NCI-H82 treated with DMSO at 0.1 percent for 48 hours (cell line): Measurements from ENCODE around the gene LILRA5.
"Not testable (repeated sequence)": the region's sequence is repeated elsewhere in the genome, so short reads cannot be mapped to it uniquely, and the experiment has no call there.

Experiments
- DNase-seq: peaks from one replicate; lab custom pipeline; 2025; ENCODE audit not compliant: unreplicated experiment; lab: John Stamatoyannopoulos, UW

The LILRA5 gene

DNA sequence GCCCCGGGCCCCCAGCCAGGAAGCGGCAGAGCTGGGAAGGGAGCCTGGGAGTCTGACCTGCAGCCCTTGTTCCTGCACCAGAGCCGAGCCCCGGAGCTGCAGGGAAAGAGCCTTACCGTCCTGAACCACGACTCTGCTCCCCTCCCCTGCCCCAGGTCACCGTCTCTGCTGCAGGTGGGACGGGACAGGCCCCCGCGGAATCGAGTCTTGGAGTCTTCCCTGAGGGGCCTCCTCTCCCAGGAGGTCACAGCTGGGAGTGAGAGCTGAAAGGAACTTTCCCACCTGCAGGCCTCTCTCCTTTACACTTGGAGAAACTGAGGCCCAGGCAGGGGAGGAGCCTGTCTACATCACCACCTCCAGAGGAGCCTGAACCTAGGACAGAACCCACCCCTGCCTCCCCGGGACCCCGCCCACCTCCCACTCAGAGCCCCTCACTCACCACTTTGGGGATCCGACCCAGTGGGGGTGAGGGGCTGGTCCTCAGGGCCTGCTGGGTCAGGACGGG is 35.8 kb downstream of the LILRA5 start:
- DNase-seq: not testable (repeated sequence)

DNA sequence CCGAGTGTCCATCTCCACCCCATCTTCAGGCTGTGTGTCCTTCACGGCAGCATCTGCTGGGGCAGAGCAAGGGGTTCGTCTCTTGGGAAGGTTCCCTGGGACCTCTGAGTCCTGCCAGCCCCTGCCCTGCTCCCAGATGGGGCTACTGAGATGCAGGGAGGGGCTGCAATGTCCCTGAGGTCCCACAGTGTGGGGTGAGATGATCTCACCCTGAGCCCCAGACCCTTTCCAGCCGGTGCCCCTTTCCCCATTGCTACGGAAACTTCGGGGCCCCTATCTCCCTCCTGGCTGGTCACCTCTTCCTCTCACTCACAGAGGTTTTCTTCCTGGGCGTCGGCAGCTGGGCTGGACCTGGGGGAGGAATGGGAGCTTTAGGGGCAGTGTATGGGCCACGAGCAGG is 37.0 kb downstream of the LILRA5 start:
- DNase-seq: no peak

DNA sequence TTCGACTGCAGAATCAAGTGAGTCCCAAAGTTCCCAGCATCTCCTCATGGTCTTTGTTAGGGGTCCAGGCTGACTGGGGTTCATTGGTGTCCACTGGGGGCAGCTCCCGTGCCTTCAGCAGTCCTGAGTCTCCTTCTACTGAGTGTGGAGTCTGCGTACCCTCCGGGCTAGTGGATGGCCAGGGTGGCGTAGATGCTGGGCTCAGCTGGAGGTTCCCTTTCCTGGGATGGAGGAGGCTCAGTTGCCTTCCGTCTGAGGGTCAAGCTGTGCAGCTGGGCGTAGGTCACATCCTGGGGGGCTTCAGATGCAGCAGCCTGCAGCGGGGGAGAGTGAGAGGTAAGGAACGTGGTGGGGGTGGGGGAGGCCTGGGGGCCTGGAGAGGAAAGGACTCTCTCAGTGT is 38.5 kb downstream of the LILRA5 start:
- not testable (repeated sequence) for DNase-seq

DNA sequence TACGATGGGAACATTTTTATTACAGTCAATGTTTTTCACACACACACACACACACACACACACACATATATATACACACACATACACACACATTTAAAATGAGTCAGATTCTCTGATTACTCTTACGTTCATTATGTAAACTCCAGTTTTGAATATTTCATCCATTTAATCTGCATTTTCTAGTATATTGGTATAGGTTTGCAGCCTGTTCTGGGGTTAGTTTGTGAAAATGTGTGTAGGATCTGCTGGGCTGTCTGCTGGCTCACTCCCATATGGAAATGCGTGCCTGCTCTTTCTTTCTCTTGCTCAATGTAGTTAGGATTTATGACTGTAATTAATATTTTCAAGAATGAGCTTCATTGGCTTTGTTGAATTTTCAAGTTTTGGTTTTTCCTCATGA is 39.1 kb downstream of the LILRA5 start:
- no peak for DNase-seq

DNA sequence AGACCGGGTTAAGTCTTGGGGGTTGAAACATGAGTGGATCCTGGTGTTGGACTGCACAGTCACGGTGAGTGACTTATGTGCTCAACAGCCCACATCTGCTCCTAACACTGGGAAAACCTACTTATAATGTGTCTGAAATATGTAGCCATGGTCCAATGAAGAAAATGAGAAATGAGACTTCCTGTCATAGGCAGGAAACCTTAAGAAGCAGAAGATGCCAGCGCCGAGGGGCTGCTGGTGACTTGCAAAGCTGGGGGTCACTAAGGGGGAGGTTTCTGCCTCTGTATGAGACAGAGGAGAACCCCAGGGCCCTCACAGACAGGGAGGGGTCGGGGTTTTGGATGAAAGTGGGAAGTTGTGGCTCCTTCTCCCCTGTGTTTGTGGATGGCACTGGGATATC is 40.8 kb downstream of the LILRA5 start:
- DNase-seq: not testable (repeated sequence)

DNA sequence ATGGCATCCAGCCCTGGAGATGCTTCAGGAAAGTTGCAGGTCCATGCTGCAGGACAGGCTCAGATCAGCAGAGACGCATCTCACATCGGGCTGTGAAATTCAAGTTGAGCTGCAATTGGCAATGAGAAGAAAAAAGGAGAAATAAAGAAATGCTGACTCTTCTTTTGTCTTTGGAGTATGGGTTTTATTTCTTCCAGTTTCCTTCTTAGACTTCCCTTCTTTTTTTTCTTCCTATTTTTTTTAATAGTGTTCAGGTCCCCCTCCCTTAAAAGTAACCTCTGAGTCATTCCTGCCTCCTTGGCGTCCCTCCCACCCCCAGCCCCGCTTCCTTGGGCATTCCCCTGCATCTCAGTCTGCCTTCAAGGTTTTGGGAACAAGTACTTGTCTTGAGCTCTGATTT is 41.4 kb downstream of the LILRA5 start:
- not testable (repeated sequence) for DNase-seq

DNA sequence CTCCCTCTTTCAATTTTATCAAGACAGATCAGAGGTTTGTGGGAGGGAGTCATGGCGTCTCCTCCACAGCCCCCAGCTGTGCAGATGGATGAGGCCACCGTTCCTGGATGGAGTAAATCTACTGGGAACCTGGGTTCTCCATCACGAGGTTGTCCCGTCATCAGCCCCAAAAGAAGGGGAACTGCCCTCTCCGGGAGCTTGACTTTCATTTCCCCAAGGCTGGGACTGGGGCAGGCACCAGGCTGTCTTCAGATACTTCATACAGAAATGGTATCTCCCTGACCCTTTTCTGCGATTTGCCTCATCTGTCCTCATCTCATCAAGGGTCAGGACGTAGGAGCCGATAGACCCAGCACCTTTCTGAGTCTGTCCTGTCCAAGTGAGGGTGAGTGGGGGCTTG is 41.9 kb downstream of the LILRA5 start:
- DNase-seq: no peak

DNA sequence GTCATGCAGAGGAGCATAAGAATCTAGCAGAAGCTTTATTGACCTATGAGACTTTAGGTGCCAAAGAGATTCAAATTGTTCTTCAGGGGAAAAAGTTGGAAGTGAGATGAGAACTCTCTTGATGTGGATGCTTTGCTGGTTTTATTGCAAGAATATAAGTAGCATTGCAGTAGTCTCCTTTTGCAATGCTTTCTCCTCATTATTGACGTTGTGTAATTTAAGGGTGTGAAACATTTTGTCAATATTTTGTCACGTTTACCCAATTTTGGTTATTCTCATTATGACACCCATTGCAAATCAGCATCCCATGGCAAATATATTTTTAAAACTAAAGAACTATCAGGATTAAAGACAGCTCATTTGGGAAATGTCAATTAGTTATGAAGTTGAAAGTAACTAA is 44.0 kb downstream of the LILRA5 start:
- DNase-seq: no peak

DNA sequence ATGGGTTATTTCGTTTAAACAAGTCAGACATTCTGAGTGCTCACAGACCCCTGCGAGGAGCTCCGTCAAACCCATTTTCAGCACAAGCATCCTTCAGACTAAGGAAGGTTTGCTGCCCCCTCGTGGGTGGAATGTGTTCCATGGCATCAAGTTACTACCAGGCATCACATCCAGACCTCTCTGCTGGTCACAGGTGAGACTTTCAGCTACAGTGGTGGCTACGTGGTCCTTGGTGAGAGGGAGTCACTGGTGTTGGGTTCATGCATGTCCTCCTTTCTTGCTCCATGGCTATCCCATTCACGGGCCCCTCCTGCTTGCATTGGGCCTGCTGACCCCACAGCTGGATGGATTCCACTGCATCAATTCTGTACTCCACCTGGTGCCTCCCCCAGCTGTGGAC is 46.8 kb downstream of the LILRA5 start:
- DNase-seq: no peak

DNA sequence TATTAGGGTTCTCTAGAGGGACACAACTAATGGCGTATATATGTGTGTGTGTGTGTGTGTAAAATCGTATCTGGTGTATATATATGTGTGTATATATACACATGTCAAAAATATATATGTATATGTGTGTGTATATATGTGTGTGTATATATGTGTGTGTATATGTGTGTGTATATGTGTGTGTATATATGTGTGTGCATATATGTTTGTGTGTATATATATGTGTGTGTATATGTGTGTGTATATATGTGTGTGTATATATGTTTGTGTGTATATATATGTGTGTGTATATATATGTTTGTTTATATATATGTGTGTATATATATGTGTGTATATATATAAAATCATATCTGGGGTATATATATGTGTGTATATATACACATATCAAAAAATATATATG is 50.5 kb downstream of the LILRA5 start:
- DNase-seq: no peak

DNA sequence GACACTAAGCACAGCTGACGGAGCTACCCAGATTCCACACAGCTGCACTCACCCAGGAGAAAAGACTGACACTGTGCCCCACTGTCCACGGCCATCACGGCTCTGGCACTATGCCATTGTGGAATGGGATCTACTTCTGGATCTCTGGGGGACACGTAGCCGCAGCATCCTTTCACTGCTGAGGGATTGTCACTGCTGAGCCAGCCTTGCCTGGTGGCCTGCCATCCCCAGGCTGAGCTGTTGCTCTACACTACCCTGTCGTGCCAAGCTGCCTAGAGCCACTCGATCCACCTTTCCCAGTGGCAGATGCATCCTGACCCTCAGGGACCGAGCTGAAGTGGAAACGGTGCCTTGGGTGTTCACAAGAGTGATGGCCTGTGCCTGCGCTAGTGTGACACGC is 50.9 kb downstream of the LILRA5 start:
- DNase-seq: no peak

DNA sequence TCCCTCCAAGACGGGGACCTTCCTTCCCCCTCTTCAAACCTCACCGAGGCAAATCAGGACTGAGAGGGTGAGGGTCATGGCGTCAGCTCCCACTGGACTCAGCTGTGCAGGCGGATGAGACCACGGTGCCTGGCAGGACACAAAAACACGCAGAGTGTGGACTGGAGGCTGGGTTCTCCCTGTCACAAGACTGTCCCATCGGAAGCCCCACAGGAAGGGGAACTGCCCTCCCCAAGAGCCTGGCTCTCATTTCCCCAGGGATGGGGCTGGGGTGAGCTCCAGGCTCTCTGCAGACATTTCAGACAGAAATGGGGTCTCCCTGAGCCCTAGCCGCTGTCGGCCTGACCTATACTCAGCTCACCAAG is 55.9 kb downstream of the LILRA5 start, which contains the start of gene LILRB5:
Gene LILRB5 (minus strand): TSS at position 158 of the 365 bp plus-strand sequence. CDS start 80 bp downstream, at position 78.
- DNase-seq: no peak
